ENCODE measurements around the gene DYRK1B. TPM values are rescaled to one million over a fixed set of nuclear protein-coding genes. Genes with fewer than 3 reads are reported as not detected.

The DYRK1B gene
- total RNA-seq, 4 donors from 2014 or later, result 15.6 to 31.2 (median 22.6) TPM

GRCh38 chr19:39831679-39832078 is 2.3 kb downstream of the DYRK1B start:
- Histone ChIP-seq H3K36me3 (peaks cover 58 to 59% of the 10 kb centered on the region in 2 donors), H3K4me1 (peaks cover 10 to 24% of the 10 kb centered on the region in 2 donors), H3K4me3 (replicated peaks in 1 of 3) (no peak overlapping the region), H3K27ac (no peak overlapping the region), H3K27me3 (no peaks in the 10 kb centered on the region), H3K9me3 (no peaks in the 10 kb centered on the region)
- intact Hi-C loops (cut with DNase I), result no loop called here
- TF ChIP-seq POLR2A (IDR thresholded peaks at IDR 0.05) (no peak), CTCF (IDR thresholded peaks at IDR 0.05) (no peak)
- 91% methylated on average over 16 of the region's 16 CpGs for WGBS, 2 donors
- DNase-seq, result no peak

- H3K4me3 ChIP-seq (replicated peaks in 1 of 3), result no peak overlapping the region
- H3K9me3 ChIP-seq, result no peaks in the 10 kb centered on the region
- H3K36me3 ChIP-seq, result peaks cover 58 to 60% of the 10 kb centered on the region in 2 donors
- no peak overlapping the region for H3K27ac ChIP-seq
- peaks cover 10 to 24% of the 10 kb centered on the region in 2 donors for H3K4me1 ChIP-seq
- no peak for DNase-seq
- TF ChIP-seq CTCF (IDR thresholded peaks at IDR 0.05) (no peak), POLR2A (IDR thresholded peaks at IDR 0.05) (no peak)
- H3K27me3 ChIP-seq, result no peaks in the 10 kb centered on the region
- intact Hi-C loops (cut with DNase I), result no loop called here
Observed at GRCh38 chr19:39830847-39831246, 3.1 kb downstream of the DYRK1B start.

GRCh38 chr19:39830406-39830805 is 3.6 kb downstream of the DYRK1B start:
- H3K4me1 ChIP-seq, result peaks cover 10 to 24% of the 10 kb centered on the region in 2 donors
- no peak overlapping the region for H3K27ac ChIP-seq
- no peaks in the 10 kb centered on the region for H3K9me3 ChIP-seq
- intact Hi-C loops (cut with DNase I), result no loop called here
- H3K36me3 ChIP-seq, result peaks cover 60 to 61% of the 10 kb centered on the region in 2 donors
- TF ChIP-seq CTCF (IDR thresholded peaks at IDR 0.05), result no peak
- TF ChIP-seq POLR2A (IDR thresholded peaks at IDR 0.05), result no peak
- 94 to 98% methylated on average over 14 to 18 of the region's 18 CpGs for WGBS, 2 donors
- no peak overlapping the region for H3K4me3 ChIP-seq (replicated peaks in 1 of 3)
- no peaks in the 10 kb centered on the region for H3K27me3 ChIP-seq
- DNase-seq, result no peak

GRCh38 chr19:39829702-39830275 is 4.2 kb downstream of the DYRK1B start:
- Histone ChIP-seq H3K4me3 (replicated peaks in 1 of 3) (no peak overlapping the region), H3K9me3 (no peaks in the 10 kb centered on the region), H3K36me3 (peaks cover 58 to 64% of the 10 kb centered on the region in 2 donors), H3K27ac (no peak overlapping the region), H3K4me1 (peaks cover 13 to 24% of the 10 kb centered on the region in 2 donors), H3K27me3 (no peaks in the 10 kb centered on the region)
- intact Hi-C loops (cut with DNase I), result no loop called here
- DNase-seq, result no peak
- no peak for TF ChIP-seq CTCF (IDR thresholded peaks at IDR 0.05)
- no peak for TF ChIP-seq POLR2A (IDR thresholded peaks at IDR 0.05)
- 96% methylated on average over 10 of the region's 10 CpGs for WGBS, 2 donors

- no peaks in the 10 kb centered on the region for H3K27me3 ChIP-seq
- peaks cover 16 to 21% of the 10 kb centered on the region in 2 donors for H3K4me1 ChIP-seq
- no peak overlapping the region for H3K27ac ChIP-seq
- TF ChIP-seq POLR2A (IDR thresholded peaks at IDR 0.05) (no peak), CTCF (IDR thresholded peaks at IDR 0.05) (no peak)
- intact Hi-C loops (cut with DNase I), result no loop called here
- peaks cover 58 to 64% of the 10 kb centered on the region in 2 donors for H3K36me3 ChIP-seq
- H3K9me3 ChIP-seq, result no peaks in the 10 kb centered on the region
- H3K4me3 ChIP-seq (replicated peaks in 1 of 3), result no peak overlapping the region
- 87 to 88% methylated on average over 5 of the region's 5 CpGs for WGBS, 2 donors
- no peak for DNase-seq
Observed at GRCh38 chr19:39828654-39829032, 5.3 kb downstream of the DYRK1B start.

All from thyroid gland (tissue), 4 donors.